ENCODE data around the gene POLD1. TPM values are rescaled to one million over a fixed set of nuclear protein-coding genes. Genes with fewer than 3 reads are reported as not detected.
"Not testable (repeated sequence)": the region's sequence is repeated elsewhere in the genome, so short reads cannot be mapped to it uniquely, and the experiment has no call there.

Gene POLD1
- total RNA-seq: 171 and 178 TPM in 2 replicates

DNA sequence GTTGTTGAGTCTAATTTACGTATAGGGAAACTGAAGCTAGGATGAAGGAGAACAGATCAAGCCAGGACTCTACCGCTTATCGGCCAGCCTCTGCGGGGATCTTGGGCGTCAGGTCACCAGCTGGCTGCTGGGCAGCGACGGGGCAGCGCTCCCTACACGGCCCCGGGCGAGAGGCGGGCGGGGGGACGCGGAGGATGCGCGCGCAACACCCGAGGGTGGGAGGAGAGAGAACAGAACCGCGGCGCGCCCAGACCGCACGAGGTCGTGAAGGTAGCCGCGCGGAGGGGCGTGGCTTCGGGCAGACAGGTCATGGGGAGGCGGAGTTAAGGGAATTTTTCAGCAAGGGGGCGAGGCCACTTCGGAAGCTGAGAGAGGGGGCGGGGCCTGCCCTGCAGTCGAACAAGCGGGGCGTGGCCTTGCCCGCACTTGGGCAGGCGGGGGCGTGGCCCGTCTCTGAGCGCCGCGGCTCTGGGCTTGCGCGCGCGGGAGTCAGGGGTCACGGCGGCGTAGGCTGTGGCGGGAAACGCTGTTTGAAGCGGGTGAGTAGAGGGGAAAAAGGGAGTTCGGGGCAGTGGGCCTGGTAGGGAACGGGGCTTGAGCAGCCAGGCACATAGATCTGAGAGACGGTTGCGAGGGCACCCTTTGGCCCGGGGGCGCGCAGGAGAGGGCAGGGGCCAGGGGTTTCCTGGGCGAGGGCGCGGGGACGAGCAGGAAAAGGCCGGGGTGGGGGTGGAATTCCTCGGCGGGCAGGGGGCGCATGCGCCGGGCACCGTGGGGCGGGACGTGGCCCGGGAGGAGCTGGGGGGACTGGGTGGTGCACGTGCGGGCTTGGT is at the start of gene POLD1:
POLD1 (plus strand) TSS at position 496 of the 833 bp plus-strand sequence. CDS start 14,505 bp downstream, outside the sequence.
- DNase-seq (ENCODE audit: low spot score): peak; percentile 99
- Mint-ChIP-seq H3K36me3 (ENCODE audit: low read depth) (peaks cover 33% of the 10 kb centered on the region), H3K27me3 (ENCODE audit: insufficient read depth) (no peaks in the 10 kb centered on the region), H3K4me3 (peak within 1 kb of the TSS; percentile 91), H3K9me3 (no peaks in the 10 kb centered on the region), H3K4me1 (ENCODE audit: low read depth) (peaks cover 28% of the 10 kb centered on the region), H3K27ac (peak within 1 kb of the TSS; percentile 96)
- intact Hi-C loops (cut with micrococcal nuclease): loop anchor here (1.0 to 2.0 kb wide), 10 partner anchors 8 to 744 kb away; partner anchors contain the start of genes JOSD2, KCNC3, NR1H2 and RRAS

DNA sequence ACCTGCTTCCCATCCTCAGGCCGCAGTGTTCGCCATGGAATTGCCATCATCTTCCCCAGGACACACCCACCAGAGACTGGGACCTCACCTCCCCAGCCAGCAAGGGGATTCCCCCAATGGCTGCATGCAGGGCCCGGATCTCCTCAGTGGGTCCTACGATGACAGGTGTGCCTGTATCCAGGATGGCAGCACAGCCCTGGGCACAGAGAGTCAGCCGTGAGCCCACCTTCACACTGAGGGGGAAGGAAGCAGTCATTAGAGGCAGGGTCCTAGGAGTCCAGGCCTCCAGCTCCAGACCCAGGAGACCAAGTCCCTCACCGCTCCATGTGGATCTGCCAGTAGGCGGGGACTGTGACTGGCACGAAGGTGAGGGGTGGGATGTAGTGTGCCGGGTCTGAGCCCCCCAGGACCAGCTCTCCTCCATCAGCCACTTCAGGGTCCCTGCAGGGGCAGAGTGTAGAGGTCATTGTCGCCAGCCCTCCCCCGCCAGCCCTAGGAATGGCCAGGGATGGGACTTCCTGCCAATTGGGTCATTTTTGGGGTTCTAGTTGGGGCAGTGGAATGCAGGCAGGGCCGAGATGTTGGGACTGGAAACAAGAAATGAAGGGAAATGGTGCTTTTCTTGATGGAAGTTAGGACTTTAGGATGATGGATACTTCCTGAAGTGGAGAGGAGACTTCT is 49.3 kb upstream of the POLD1 start:
- Mint-ChIP-seq H3K27me3 (ENCODE audit: insufficient read depth) (no peaks in the 10 kb centered on the region), H3K9me3 (peaks cover 4% of the 10 kb centered on the region), H3K4me1 (ENCODE audit: low read depth) (peaks cover 59% of the 10 kb centered on the region), H3K36me3 (ENCODE audit: low read depth) (peaks cover 12% of the 10 kb centered on the region), H3K4me3 (peak overlapping the region; percentile 82), H3K27ac (peak overlapping the region; percentile 62)
- no peak for DNase-seq (ENCODE audit: low spot score)
- intact Hi-C loops (cut with micrococcal nuclease): no loop called here

DNA sequence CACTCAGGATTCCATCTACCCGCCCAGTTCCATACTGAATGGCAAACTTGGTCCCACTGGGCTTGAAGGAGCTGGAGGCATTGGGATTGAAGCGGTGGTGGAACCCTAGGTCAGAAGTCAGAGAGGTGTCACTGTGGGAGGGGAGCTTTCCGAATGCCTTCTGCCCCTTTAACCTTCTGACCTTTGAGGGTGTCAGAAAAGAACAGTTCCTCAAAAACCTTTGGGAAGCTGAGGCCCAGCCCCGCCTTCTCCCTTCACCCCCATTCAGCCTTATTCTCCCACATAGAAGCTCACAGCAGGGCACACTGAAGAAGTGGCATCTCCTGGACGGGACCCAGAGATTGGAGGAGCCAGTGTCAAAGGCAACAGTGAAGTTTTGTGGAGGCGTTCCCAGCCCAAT is 47.1 kb upstream of the POLD1 start:
- H3K9me3 Mint-ChIP-seq; H3K27me3 Mint-ChIP-seq (ENCODE audit: insufficient read depth); DNase-seq (ENCODE audit: low spot score); H3K27ac Mint-ChIP-seq; intact Hi-C loops (cut with micrococcal nuclease); H3K4me3 Mint-ChIP-seq: not testable (repeated sequence)
- peaks cover 52% of the 10 kb centered on the region for H3K4me1 Mint-ChIP-seq (ENCODE audit: low read depth)
- peaks cover 15% of the 10 kb centered on the region for H3K36me3 Mint-ChIP-seq (ENCODE audit: low read depth)

DNA sequence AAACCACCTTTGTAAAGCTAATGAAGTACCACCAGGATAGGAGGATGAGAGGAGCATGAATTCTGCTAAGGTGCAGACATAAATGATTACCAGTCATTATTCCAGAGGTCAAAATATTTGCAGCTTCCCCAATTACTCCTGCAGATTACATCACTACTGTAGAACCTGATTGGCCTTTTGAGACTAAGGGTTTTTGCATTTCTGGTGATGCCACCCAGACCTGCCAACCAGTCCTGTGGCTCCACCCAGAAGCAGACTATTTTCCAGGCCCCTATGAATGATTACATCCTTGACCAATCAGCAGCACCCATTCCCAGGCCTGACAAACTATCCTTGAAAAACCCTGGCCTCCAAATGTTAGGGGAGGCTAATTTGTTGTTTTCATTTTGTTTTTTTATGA is 43.8 kb upstream of the POLD1 start:
- intact Hi-C loops (cut with micrococcal nuclease): no loop called here
- Mint-ChIP-seq H3K9me3 (peaks cover 1% of the 10 kb centered on the region), H3K27me3 (ENCODE audit: insufficient read depth) (no peaks in the 10 kb centered on the region), H3K4me1 (ENCODE audit: low read depth) (peaks cover 35% of the 10 kb centered on the region), H3K27ac (no peak overlapping the region), H3K36me3 (ENCODE audit: low read depth) (peaks cover 15% of the 10 kb centered on the region), H3K4me3 (no peak overlapping the region)
- no peak for DNase-seq (ENCODE audit: low spot score)

DNA sequence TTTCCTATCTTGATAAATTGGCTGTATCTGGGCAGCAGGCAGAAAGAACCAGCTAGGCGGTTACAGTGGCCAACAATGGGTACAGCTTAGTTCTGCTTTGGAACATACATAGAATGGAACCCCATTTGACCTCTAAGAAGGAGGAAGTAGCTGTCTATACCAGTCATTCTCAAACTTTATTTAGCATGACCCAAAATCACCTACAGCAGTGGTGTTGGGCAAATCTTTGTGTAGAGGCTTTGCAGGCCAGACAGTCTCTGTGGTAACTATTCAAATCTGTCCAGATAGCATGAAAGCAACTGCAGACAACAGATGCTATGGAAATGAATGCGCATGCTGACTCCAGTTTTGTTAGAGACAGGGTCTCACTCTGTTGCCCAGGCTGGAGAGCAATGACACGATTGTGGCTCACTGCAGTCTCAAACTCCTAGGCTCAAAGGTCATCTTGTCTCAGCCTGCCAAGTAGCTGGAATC is 43.0 kb upstream of the POLD1 start:
- Mint-ChIP-seq H3K36me3 (ENCODE audit: low read depth) (peaks cover 14% of the 10 kb centered on the region), H3K4me1 (ENCODE audit: low read depth) (peaks cover 29% of the 10 kb centered on the region), H3K4me3 (no peak overlapping the region), H3K9me3 (no peaks in the 10 kb centered on the region), H3K27ac (peak overlapping the region; percentile 48), H3K27me3 (ENCODE audit: insufficient read depth) (no peaks in the 10 kb centered on the region)
- DNase-seq (ENCODE audit: low spot score): no peak
- intact Hi-C loops (cut with micrococcal nuclease): no loop called here

DNA sequence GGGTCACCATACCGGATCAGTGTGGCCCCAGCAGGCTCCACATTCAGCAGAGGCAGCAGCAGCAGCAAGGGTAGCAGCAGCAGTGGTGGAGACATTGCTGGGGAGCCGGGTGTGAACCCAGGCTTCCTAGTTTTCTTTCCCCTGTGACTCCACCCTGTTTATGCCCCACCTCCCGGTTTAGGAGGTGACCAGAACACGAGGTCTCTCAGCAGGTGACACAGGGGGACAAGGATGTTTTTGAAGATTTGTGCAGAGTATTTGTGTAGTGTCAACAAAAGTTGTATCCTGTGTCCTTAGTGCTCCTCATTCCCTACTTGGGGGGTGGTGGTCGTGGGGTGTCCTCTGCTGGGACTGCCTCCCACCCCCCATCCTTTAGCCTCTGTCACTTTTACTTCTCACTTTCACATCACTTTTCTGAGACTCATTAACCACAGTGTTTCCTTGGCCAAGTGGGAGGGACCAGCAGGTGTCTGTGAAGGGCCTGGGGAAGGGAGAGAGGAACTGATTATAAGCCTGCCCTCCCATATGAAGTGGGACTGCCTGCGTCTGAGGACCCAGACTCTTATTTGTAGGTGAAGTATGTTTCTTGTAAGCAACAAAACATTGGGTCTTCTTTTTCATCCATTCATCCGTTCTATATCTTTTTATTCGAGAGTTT is 39.4 kb upstream of the POLD1 start:
- H3K36me3 Mint-ChIP-seq (ENCODE audit: low read depth): peaks cover 8% of the 10 kb centered on the region
- peak overlapping the region; percentile 32 for H3K4me3 Mint-ChIP-seq
- peak overlapping the region; percentile 43 for H3K27ac Mint-ChIP-seq
- no peaks in the 10 kb centered on the region for H3K27me3 Mint-ChIP-seq (ENCODE audit: insufficient read depth)
- no peak for DNase-seq (ENCODE audit: low spot score)
- intact Hi-C loops (cut with micrococcal nuclease): no loop called here
- H3K9me3 Mint-ChIP-seq: no peaks in the 10 kb centered on the region
- H3K4me1 Mint-ChIP-seq (ENCODE audit: low read depth): peaks cover 40% of the 10 kb centered on the region

DNA sequence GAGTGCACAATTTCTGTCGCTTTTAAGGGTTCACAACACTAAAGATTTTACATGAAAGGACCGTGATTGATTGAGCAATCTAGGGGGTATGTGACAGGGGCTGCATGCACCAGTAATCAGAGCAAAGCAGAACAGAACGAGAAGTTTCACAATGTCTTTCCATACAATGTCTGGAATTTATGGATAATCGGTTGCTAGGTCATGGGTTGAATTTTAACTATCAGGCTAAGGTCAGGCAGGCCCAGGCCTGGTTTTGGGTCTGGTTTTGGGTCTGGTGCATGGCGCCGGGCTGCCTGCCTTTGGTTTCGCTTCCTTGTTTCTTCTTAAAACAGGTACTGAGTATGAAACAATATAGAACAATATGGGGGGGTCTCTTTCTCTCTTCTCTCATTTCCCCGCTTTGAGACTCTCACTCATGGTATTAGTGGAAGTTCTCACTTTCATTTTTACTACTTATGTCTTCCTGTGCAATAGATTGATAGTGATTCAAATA is 37.0 kb upstream of the POLD1 start:
- intact Hi-C loops (cut with micrococcal nuclease): loop anchor here (2.0 kb wide), 1 partner anchor 14 kb away; no protein-coding TSS in a partner anchor
- not testable (repeated sequence) for H3K36me3 Mint-ChIP-seq (ENCODE audit: low read depth); DNase-seq (ENCODE audit: low spot score); H3K27me3 Mint-ChIP-seq (ENCODE audit: insufficient read depth); H3K9me3 Mint-ChIP-seq
- peaks cover 27% of the 10 kb centered on the region for H3K4me1 Mint-ChIP-seq (ENCODE audit: low read depth)
- H3K4me3 Mint-ChIP-seq: peak overlapping the region; percentile 66
- peak overlapping the region; percentile 83 for H3K27ac Mint-ChIP-seq

DNA sequence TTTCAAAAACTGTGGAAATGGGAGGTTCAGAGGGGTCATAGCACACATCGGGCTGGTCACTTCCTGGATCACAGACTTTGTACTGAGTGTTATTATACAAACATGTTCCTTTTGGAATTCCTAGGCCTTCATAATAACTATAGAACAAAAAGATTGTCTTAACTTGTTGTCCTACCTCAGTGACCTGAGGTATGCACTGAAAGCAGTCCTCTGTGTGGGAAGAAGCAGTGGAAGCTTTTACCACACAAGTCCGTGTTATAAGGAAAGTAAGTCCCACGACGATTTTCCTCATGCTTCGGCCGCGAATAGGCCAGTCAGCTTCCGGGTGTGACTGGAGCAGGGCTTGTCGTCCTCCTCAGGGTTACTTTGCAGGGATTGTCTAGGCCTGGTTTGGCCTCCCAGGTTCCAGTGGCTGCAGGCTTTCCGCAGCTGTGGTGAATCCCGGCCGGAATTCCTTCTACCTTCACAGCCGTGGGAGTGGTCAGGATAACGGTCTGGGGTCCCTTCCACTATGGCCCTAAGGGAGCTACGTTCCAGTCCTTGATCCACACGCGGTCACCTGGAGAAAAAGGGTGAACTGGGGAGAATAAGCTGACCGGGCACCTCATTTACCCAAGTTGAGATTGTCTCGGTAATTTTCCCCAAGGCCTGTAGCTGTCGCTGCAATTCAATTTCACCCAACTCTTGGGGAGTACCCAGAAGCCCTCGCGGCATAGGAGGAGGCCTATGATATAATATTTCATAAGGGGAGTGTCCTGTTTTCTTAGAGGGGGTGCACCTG is 34.7 kb upstream of the POLD1 start:
- Mint-ChIP-seq H3K36me3 (ENCODE audit: low read depth) (peaks cover 2% of the 10 kb centered on the region), H3K4me3 (no peak overlapping the region), H3K27me3 (ENCODE audit: insufficient read depth) (no peaks in the 10 kb centered on the region), H3K27ac (no peak overlapping the region), H3K9me3 (no peaks in the 10 kb centered on the region), H3K4me1 (ENCODE audit: low read depth) (peaks cover 22% of the 10 kb centered on the region)
- DNase-seq (ENCODE audit: low spot score): no peak
- intact Hi-C loops (cut with micrococcal nuclease): no loop called here

DNA sequence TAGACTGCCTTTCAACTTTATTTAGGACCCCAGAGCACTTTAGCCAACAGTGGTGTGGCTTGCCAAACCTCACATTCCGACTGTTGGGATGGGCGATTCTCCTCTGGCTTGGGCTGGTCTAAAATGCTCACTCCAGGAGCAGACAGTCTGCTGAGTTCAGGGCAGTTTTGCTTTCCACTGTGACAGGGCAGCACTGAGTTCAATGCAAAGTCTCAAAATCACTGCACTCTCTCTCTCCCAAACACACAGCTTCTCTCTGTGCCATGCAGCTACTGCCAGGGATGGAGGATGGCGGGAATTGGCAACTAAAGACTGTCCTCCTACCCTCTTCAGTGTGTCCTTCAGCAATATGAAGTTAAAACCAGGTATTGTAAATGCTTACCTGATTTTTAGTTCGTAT is 31.9 kb upstream of the POLD1 start:
- no peaks in the 10 kb centered on the region for H3K9me3 Mint-ChIP-seq
- no peak overlapping the region for H3K4me3 Mint-ChIP-seq

DNA sequence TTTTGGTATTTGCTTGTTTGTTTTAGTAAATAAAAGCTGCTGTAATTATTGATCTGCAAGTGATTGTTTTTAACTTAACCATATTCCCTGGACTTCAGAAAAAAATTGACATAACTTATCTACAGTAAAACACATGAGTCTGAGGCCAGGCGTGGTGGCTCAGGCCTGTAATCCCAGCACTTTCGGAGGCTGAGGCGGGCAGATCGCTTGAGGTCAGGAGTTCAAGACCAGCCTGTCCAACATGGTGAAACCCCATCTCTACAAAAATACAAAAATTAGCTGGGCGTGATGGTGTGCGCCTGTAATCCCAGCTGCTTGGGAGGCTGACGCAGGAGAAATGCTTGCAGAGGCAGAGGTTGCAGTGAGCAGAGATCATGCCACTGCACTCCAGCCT is 30.7 kb upstream of the POLD1 start:
- H3K4me3 Mint-ChIP-seq; H3K9me3 Mint-ChIP-seq; H3K36me3 Mint-ChIP-seq (ENCODE audit: low read depth); DNase-seq (ENCODE audit: low spot score); intact Hi-C loops (cut with micrococcal nuclease); H3K27ac Mint-ChIP-seq; H3K27me3 Mint-ChIP-seq (ENCODE audit: insufficient read depth): not testable (repeated sequence)
- peaks cover 13% of the 10 kb centered on the region for H3K4me1 Mint-ChIP-seq (ENCODE audit: low read depth)

More for the DNA sequence above, 31.9 kb upstream of the POLD1 start:
- no peak overlapping the region for H3K27ac Mint-ChIP-seq
- H3K27me3 Mint-ChIP-seq (ENCODE audit: insufficient read depth): no peaks in the 10 kb centered on the region
- intact Hi-C loops (cut with micrococcal nuclease): no loop called here
- no peaks in the 10 kb centered on the region for H3K36me3 Mint-ChIP-seq (ENCODE audit: low read depth)
- DNase-seq (ENCODE audit: low spot score): no peak
- H3K4me1 Mint-ChIP-seq (ENCODE audit: low read depth): peaks cover 9% of the 10 kb centered on the region

DNA sequence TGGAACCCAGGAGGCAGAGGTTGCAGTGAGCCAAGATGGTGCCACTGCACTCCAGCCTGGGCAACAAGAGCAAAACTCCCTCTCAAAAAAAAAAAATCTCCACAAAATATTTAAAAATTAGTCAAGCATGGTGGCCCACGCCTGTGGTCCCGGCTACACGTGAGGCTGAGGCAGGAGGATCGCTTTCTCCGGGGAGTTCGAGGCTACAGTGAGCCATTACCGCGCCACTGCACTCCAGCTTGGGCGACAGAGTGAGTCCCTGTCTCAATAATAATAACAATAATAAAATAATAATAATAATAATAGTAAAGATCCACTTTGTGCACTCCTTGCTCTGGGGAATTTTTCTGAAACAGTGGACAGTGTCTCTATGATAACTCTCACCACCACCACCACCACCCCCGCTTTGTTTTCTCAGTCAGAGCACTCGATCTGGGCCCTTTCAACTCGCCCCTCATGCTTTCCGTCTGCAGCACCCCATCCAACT is 27.4 kb upstream of the POLD1 start:
- no peak for DNase-seq (ENCODE audit: low spot score)
- Mint-ChIP-seq H3K36me3 (ENCODE audit: low read depth) (peaks cover 21% of the 10 kb centered on the region), H3K27ac (peak overlapping the region; percentile 99), H3K27me3 (ENCODE audit: insufficient read depth) (no peaks in the 10 kb centered on the region), H3K4me3 (peak overlapping the region; percentile 90), H3K4me1 (ENCODE audit: low read depth) (peaks cover 45% of the 10 kb centered on the region), H3K9me3 (peaks cover 8% of the 10 kb centered on the region)
- intact Hi-C loops (cut with micrococcal nuclease): loop anchor here (1.0 to 5.0 kb wide), 12 partner anchors 13 to 566 kb away; partner anchors contain the start of genes EMC10, GARIN5A, JOSD2 and NR1H2

All from activated T-helper 1 cell treated with anti-CD3 and anti-CD28 coated beads, Interleukin-12 subunit alpha, Interleukin-12 subunit beta, Interleukin-2, Interleukin-4 antibody, amounts not matched to agents 30 ng/mL and 10 ng/mL and 1 ng/mL, durations not matched to agents 14 hours and 24 hours and 36 hours (primary cell).